Hepatocyte (in vitro differentiated cells): ENCODE results near the gene NDST1. TPM values are rescaled to one million over a fixed set of nuclear protein-coding genes. Genes with fewer than 3 reads are reported as not detected.

Experiments used
- DNase-seq: peaks from one replicate; pipeline ENCODE4 v3.0.0-alpha.2; 2016; ENCODE audit warnings: low spot score
- H2AFZ ChIP-seq: fragments of 200-600 bp; sonication (generic); 2 replicates; pipeline ENCODE4 v1.6.0; 2016; ENCODE audit warnings: antibody characterized with exemption, mild to moderate bottlenecking
- H3K27ac ChIP-seq: fragments of 200-600 bp; sonication (generic); 2 replicates; pipeline ENCODE4 v1.5.1; 2016; ENCODE audit warnings: mild to moderate bottlenecking
- H3K27me3 ChIP-seq: fragments of 200-600 bp; sonication (generic); 2 replicates; pipeline ENCODE4 v1.6.1; 2016
- H3K36me3 ChIP-seq: fragments of 200-600 bp; sonication (generic); replicated peaks from 2 replicates; pipeline ENCODE4 v1.5.1; 2016; ENCODE audit warnings: low read depth; ENCODE audit not compliant: insufficient read depth
- H3K4me1 ChIP-seq: fragments of 200-600 bp; sonication (generic); 2 replicates; pipeline ENCODE4 v1.5.1; 2016; ENCODE audit warnings: mild to moderate bottlenecking, moderate library complexity; ENCODE audit not compliant: insufficient read depth
- H3K4me2 ChIP-seq: fragments of 200-600 bp; sonication (generic); 2 replicates; pipeline ENCODE4 v1.6.0; 2016
- H3K4me3 ChIP-seq: fragments of 200-600 bp; sonication (generic); 2 replicates; pipeline ENCODE4 v1.5.1; 2016; ENCODE audit warnings: mild to moderate bottlenecking
- H3K79me2 ChIP-seq: fragments of 200-600 bp; sonication (generic); 2 replicates; pipeline ENCODE4 v1.6.0; 2017; ENCODE audit warnings: mild to moderate bottlenecking
- H3K9me2 ChIP-seq: fragments of 200-600 bp; sonication (generic); replicated peaks from 2 replicates; pipeline ENCODE4 v1.6.0; 2017; ENCODE audit warnings: mild to moderate bottlenecking; ENCODE audit not compliant: insufficient read depth
- H3K9me3 ChIP-seq: fragments of 200-600 bp; sonication (generic); 2 replicates; pipeline ENCODE4 v1.5.1; 2016; ENCODE audit warnings: low read depth, mild to moderate bottlenecking
- H4K20me1 ChIP-seq: fragments of 200-600 bp; sonication (generic); 2 replicates; pipeline ENCODE4 v1.6.0; 2016; ENCODE audit warnings: mild to moderate bottlenecking; ENCODE audit not compliant: insufficient read depth, poor library complexity, severe bottlenecking
- EZH2 ChIP-seq: fragments of 200-600 bp; sonication (generic); IDR thresholded peaks from 2 replicates; pipeline ENCODE4 v1.6.1; 2016; ENCODE audit warnings: antibody characterized with exemption, mild to moderate bottlenecking, borderline replicate concordance
- EZH2phosphoT487 ChIP-seq: fragments of 200-600 bp; sonication (generic); IDR thresholded peaks from one replicate; pipeline ENCODE4 v1.6.1; 2018; ENCODE audit warnings: antibody characterized with exemption, mild to moderate bottlenecking, low read depth, moderate library complexity; ENCODE audit not compliant: unreplicated experiment, severe bottlenecking
- WGBS: methylation state at CpG from one replicate; pipeline ENCODE4 v1.1.6; 2016; ENCODE audit warnings: low lambda C conversion rate; ENCODE audit errors: missing lambda C conversion rate; 5-methylcytosine and 5-hydroxymethylcytosine counted together
- polyA plus RNA-seq: library from polyadenylated mRNA; unstranded; fragments of >200 nt; fragmentation: Nextera tagmentation; extraction: Ambion mirVana; gene quantifications from 2 replicates; pipeline ENCODE4 v1.2.1, GENCODE V29; 2016
- total RNA-seq: library from RNA; depleted of rRNA; stranded (reverse); fragments of >200 nt; gene quantifications from 2 replicates; pipeline ENCODE4 v1.2.3, GENCODE V29; 2014
- TF ChIP-seq, protein P1 (sequence below): fragments of 200-600 bp; sonication (generic); IDR thresholded peaks from 2 replicates; pipeline ENCODE4 v1.5.1; 2016; ENCODE audit warnings: antibody characterized with exemption, mild to moderate bottlenecking; ENCODE audit not compliant: poor library complexity

The NDST1 gene
- total and polyA plus RNA-seq, 2 experiments from 2014 or later, result 42.5 to 85.1 TPM

DNA sequence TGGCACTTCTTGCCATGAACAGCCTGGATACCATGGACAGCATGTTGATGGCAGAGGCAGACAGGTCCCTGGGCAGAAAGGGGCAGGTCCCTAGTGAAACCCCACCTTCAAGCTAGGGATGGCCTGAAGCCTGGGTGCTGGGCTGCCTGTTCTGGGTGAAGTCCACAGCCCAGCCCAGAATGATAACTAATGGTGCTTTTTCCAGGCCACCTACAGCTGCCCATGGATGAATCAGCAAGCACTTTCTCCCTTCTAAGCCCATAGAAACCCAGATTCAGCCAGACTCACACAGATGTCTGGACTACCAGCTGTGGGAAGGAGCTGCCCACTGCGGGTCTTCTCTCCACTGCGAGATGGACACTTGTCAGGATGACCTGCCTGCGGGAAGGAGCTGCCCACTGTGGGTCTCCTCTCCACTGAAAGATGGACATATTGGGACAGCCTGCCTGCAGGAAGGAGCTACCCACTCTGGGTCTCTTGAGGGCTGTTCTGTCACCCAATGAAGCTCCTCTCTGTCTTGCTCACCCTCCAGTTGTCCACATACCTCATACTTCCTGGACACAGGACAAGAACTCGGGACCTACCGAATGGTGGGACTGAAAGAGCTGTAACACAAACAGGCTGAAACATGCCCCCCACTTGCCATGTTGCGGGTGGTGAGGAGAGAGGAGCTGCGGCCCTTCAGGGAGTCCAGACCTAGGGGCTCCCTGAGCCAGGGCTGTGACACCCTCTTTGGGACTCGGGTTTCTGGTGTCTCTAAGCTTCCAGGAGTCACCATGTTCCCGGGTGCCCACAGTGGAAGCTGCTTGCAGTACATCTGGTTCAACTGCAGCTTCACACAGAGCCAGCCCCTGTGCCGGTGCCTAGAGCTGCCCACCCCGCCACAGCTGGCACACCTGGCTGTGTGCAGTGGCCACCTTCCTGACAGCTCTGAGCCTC, 71.8 kb downstream of the NDST1 start:
- no peak overlapping the region for H2AFZ ChIP-seq
- H3K79me2 ChIP-seq, result no peaks in the 10 kb centered on the region
- no peaks in the 10 kb centered on the region for H4K20me1 ChIP-seq
- TF ChIP-seq, protein P1, sequence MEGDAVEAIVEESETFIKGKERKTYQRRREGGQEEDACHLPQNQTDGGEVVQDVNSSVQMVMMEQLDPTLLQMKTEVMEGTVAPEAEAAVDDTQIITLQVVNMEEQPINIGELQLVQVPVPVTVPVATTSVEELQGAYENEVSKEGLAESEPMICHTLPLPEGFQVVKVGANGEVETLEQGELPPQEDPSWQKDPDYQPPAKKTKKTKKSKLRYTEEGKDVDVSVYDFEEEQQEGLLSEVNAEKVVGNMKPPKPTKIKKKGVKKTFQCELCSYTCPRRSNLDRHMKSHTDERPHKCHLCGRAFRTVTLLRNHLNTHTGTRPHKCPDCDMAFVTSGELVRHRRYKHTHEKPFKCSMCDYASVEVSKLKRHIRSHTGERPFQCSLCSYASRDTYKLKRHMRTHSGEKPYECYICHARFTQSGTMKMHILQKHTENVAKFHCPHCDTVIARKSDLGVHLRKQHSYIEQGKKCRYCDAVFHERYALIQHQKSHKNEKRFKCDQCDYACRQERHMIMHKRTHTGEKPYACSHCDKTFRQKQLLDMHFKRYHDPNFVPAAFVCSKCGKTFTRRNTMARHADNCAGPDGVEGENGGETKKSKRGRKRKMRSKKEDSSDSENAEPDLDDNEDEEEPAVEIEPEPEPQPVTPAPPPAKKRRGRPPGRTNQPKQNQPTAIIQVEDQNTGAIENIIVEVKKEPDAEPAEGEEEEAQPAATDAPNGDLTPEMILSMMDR, result no peak
- TF ChIP-seq EZH2phosphoT487 (no peak), EZH2 (no peak)
- peak; percentile 64 for DNase-seq
- H3K9me2 ChIP-seq, result no peaks in the 10 kb centered on the region
- WGBS, result 95% methylated on average over 11 of the region's 11 CpGs
- no peaks in the 10 kb centered on the region for H3K36me3 ChIP-seq
- no peak overlapping the region for H3K4me2 ChIP-seq
- peak overlapping the region; percentile 65 for H3K27ac ChIP-seq
- H3K4me3 ChIP-seq, result no peak overlapping the region
- H3K27me3 ChIP-seq, result no peaks in the 10 kb centered on the region
- peaks cover 61% of the 10 kb centered on the region for H3K4me1 ChIP-seq
- H3K9me3 ChIP-seq, result no peaks in the 10 kb centered on the region

DNA sequence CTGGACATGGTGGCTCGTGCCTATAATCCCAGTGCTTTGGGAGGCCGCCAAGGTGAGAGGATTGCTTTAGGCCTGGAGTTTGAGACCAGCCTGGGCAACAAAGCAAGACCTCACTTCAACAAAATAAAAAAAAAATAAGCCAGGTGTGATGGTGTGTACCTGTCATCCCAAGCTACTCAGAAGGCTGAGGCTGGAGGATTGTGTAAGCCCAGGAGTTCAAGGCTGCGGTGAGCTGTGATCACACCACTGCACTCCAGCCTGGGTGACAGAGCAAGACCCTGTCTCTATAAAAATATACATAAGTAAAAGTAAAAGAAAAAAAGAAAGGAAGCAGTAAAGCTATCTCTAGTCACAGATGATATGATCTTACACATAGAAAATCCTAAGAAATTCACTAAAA, 73.0 kb downstream of the NDST1 start:
- Histone ChIP-seq H3K36me3 (no peaks in the 10 kb centered on the region), H3K9me2 (no peaks in the 10 kb centered on the region), H3K27me3 (no peaks in the 10 kb centered on the region), H3K4me2 (no peak overlapping the region), H4K20me1 (no peaks in the 10 kb centered on the region), H3K9me3 (no peaks in the 10 kb centered on the region), H3K4me3 (no peak overlapping the region), H2AFZ (no peak overlapping the region), H3K4me1 (peaks cover 61% of the 10 kb centered on the region), H3K27ac (peak overlapping the region; percentile 98), H3K79me2 (no peaks in the 10 kb centered on the region)
- TF ChIP-seq EZH2phosphoT487 (no peak), EZH2 (no peak)
- TF ChIP-seq, protein P1, result no peak
- 90% methylated on average over 3 of the region's 3 CpGs for WGBS
- no peak for DNase-seq

DNA sequence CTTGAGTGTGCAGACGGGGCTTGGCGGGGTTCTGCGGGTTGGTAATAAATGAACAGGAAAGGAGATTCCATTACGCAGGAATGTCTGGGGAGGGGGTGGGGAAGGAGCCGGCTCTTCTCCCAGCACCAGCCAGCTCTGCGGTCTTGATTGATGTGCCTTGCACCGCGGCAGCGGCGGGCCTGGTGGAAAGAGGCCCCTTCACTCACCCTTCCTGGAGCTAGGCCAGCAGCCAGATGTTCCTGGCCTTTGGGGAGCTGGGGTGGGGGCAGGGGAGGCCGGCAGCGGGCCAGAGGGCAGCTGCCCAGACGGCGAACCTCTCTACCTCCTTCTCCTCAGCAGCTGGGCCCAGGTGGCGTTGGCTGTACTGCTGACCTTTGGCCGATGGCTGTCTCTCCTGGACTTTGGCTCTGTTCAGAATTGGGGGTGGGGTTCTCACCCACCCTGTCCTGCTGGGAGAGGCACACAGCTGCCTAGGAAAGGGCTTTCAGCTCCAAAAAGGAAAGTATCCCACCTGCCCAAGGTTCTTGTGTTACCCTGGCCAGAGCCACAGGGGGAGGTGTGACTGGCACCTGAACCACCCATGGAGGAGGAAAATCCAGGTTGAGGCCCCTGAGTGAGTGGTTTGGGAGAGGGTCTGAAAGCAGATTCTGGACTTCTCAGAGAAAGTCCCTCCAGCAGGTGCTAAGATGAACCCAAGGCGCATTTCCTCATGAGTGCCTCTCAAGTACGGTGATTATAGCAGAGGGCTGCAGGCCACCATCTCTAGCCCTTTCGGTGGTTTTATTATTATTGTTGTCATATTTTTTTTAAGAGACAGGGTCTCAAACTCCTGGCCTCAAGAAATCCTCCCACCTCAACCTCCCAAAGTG, 74.5 kb downstream of the NDST1 start:
- 14% methylated on average over 17 of the region's 19 CpGs for WGBS
- Histone ChIP-seq H3K27me3 (no peaks in the 10 kb centered on the region), H3K4me2 (peak overlapping the region; percentile 73), H2AFZ (peak overlapping the region; percentile 16), H3K4me3 (no peak overlapping the region), H3K27ac (peak overlapping the region; percentile 98), H3K79me2 (no peaks in the 10 kb centered on the region), H4K20me1 (no peaks in the 10 kb centered on the region), H3K9me3 (no peaks in the 10 kb centered on the region), H3K36me3 (no peaks in the 10 kb centered on the region), H3K9me2 (no peaks in the 10 kb centered on the region), H3K4me1 (peaks cover 61% of the 10 kb centered on the region)
- peak; percentile 93 for DNase-seq
- TF ChIP-seq, protein P1, result no peak
- TF ChIP-seq EZH2phosphoT487, result no peak
